Measurements from ENCODE around the gene ESX1.
A peak's percentile ranks its signal among the peaks of the same experiment; 100 is the strongest.
"Not testable (repeated sequence)": the region's sequence is repeated elsewhere in the genome, so short reads cannot be mapped to it uniquely, and the experiment has no call there.

Gene ESX1

DNA sequence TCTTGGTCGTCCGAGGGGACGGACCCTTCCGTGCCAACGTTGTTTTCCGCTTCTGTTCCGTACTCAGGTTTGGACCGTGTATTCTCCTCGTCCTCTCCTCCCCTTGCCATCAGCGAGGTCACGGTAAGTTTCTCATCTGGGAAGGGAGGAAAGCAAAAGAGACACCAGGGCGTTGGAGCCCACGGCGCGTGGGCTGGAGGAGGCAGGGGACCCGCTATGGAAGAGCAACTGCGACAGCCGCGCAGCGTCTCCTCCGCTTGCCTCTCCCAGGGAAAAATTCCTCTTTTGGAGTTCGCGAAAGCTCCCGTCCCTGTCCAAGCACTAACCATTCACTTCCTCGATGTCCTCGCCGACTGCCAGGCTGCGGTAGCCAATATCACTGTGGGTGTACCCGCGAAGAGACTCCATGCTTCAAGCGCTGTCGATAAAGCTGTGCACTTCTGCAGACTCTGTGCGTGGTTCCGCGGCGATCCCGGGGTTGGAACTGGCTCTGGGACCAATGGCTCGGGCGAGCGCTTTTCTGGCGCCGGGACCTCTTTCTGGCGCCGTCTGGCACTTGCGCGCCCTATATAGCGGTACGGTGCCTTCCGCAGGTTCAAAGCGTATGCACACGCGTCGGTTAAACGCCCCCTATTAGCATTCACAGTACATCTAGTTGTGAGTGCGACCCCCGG is at the start of gene ESX1:
TSS of gene ESX1 (minus strand) at position 492 of the 674 bp plus-strand sequence. CDS start at position 408, 84 bp downstream.
- DNase-seq: no peak

DNA sequence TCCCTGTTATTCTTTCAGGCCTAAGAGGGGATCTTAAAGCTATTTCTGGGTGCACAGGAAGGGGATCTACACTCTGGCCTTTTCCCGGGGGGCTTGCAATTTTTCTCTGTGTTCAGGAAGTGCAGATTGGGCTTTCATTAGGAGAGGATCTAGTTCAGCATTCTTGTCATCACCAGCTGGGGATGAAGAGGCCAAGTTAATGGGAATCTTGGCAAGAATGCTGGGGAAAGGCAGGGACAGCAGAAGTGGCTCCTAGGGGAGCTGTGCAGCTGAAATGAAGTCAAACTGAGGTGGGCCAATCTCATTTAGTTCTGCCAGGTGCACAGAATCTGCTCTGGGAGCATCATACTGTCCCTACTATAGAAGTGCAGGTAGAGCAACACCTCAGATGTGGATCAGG is 40.9 kb upstream of the ESX1 start:
- DNase-seq: no peak

DNA sequence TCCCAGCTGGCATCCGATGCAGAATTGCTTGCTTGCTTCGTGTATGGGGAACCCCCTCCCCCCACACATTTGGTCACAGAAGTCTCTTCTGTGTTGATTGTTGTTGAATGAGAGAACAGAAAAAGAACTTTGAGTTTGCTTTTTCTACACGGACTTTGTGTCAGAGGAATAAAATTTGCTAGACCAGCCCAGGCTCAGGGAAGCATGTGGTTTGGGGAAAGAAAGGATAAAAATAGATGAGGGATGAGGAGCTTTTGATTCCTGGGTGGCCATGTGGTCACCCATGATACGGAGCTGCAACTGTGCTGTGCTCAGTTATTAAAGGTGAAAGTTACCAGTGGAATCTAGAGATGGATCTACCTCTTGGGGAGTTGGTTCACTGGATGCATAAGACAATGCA is 34.2 kb upstream of the ESX1 start:
- no peak for DNase-seq

DNA sequence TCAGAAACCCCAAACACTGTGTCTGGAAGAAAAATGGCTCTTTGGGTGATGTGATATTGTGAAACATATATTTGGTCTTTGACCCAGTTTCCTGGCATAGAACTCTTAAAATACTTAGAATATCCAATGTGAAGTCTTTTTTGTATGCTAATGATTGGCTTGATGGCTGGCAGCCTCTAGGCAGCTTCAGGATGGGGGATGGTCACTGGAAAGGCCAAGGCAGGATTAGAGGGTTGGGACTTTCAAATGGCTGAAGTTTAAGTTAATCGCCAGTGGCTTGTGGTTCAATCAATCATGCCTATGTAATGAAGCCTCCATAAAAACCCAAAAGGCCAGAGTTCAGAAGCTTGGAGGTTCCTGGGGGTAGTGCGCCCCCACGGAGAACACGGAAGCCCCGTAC is 33.5 kb upstream of the ESX1 start:
- no peak for DNase-seq

DNA sequence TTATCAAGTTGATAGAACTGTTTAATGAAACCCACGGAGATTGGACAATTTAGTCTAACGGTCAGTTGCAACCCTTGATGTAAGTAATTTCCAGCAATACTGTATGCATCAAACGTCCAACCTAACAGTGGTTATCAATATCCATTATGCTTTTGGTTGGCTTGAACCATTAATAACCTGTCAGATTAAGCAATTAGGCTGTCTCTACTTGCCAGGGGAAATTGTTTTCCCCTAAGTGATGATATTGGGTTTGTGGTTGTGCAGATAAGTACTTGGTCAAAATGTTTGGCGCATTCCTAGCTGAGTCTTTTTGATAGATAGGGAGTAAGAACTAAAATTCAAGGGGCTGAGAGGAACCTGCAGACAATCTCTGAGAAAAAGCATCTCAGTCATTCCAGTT is 30.5 kb upstream of the ESX1 start:
- DNase-seq: no peak

DNA sequence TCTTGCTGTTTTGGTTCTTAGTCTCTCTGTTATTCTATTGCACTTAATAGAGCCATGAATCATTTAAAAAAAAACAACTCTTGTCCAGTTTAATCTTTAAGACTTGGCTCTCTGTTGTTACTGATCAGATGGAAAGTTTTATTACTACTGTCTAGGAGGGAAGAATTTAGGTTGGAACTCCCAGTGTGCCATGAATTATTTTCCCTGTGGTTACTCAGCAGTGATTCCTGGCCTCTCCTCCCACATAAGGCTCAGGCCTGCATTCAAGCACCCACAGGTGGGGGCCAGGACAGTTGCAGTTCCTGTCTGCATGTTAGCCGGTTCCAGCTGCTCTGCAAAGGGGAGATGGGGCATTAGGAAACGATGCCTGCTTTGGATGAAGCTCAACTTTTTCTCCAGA is 29.8 kb upstream of the ESX1 start:
- DNase-seq: no peak

DNA sequence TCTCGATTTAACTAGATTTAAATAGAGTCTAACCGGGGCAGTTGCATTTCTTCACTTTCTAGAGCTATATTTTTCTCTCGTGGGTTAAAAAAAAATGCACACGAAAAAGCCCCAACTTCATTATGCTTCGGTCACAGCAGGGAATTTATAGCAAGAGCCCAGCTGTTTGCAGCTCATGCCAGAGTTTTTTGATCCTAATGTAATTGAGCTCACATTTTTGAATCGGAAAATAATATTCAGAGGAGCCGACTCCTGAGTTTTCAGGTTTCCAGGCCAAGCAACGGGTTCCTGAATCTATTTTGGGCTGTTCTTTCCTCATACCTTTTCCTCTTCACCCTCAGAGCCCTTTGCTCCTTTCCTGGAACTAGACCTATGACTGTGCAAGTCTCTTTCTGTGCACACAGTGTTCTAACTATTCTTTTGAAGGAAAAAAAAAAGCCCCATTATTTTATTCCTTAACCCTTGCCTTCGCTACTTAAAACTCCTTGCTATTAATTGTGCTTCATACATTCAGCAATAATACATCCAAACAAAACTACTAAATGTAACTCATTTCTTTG is 27.5 kb upstream of the ESX1 start:
- no peak for DNase-seq

DNA sequence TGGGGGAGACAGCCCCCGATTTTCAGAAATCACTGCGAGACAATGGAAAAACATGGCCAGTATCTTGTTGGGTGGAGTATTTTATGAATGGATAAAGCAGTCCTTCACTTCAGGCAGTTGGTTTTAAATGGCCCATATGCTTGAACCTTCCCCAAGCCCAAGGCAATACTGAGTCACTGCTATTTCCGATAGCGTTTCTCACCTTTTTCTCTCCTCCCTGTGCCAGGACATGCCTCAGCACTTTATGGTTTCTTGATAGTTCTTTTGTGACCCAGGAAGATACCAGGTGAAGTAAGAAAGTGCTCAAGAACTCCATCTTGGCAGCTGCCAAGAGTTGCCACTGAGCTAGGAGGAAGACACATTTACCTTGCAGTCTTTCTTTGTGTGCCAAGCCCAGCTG is 26.8 kb upstream of the ESX1 start:
- no peak for DNase-seq

DNA sequence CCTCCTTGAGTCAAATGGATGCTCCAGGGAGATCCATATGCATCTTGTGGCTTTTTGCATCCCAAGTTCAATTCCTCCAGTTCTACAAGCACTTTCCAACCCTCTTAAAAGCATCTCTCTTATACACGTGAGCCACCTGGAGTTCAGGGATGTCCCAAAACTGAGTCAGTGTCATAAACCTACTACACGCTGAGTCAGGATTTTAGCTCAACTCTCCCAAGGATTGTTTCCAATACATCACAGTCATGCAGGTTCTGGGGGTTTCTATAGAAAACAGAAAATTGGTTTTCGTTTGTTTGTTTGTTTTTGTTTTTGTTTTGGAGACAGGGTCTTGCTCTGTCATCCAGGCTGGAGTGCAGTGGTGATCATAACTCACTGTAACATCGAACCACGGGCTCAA is 25.9 kb upstream of the ESX1 start:
- no peak for DNase-seq

DNA sequence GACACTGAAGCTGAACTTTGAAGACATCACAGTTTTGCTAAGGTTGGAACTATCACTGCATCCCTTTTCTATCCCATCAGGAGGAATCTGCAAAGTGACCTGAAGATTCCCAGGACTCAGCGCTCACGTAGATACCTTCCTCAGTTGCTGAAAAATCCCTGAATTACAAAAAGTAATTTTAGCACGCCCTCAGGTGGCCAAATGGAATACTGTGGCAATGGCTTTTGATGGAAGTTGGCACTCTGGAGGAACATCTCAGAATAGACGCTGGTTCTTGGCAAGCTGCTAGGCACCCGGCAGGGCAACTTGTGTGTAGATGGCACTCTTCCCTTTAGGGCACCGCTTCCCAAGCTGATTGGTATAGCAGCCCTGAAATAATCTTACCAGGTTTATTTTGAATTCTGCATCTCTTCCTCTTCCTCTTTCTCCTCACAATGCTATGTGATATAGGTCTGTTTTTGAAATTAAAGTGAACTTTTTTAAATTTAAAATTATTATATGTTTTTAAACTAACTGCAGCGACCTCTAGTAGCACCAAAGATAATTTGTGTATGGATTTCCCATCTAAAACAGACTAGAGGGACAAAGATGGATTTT is 16.3 kb upstream of the ESX1 start:
- DNase-seq: peak; percentile 14

DNA sequence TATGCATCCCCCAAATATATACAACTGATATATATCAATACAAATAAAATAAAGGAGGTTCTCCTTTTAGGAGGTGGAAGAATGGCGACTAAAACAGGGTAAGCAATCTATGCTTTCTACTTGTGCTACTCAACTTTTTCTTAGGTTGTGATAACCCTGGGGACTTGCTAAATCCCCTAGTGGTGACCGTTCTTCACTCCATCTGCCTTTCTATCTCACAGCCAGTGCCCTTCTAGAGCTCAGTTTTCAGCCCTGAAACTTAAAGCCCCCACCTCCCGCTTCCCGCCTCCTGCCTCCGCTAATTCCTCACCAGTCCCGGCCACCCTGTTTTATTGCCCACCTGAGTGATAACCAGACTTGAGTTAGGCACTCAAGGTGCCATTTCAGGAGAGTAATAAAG is 15.5 kb upstream of the ESX1 start:
- DNase-seq: no peak

DNA sequence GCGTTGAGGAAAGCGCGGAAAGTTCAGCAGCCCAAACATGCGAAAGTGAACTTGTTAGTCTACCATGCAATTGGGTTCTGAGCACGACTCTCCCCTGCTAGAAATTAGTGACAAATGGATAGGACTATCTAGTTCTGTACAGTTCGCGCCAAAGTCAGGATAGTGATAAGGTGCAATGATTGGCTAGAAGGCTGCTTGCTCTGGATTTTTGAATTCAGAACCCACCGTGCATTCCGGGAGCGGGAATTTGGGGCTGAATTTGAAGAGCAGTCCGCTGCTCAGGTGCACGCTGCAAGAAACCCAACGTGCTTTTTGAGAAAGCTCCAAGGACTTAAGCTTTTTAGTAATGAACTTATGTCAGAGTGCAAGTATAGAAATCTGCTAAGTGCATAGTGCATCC is 732 bp upstream of the ESX1 start:
- DNase-seq: no peak

DNA sequence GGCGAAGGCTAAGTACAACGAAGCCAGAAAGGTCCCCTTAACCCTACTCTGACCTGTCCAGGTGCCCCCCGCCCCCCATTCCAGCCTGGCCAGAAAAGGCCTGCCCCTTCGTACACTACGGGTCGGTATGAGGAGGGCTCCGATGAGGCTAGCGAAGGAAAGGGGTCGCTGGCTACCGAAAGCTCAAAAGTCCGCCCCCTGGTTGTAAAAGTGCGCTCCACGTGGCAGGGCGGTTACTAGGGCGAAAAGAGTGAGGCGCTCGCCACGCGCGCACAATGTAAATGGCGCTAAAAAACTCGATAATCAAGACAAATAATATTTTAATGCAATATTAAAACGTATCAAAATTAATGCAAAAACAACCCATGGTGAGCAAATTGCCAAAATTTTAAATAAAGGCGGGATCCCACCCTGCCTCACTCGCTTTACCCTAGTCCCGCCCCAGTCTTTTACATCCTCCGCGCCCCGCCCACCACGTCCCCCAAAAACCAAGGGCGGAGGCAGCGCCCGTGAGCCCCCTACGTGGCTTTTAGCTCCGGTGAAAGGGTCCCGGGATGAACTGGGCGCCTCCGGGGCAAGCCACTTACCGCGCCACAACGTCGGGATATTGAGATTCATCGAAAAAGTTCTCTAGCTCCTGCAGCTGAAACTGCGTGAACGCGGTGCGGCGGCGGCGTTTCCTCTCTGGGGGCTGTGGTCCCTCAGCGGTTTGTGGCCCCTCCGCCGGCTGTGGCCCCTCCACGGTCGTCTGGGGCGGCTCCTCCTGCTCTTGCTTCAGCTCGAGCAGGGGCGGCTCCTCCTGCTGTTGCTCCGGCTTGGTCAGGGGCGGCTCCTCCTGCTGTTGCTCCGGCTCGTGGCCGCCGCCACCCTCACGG is 929 bp downstream of the ESX1 start:
- DNase-seq: no peak

DNA sequence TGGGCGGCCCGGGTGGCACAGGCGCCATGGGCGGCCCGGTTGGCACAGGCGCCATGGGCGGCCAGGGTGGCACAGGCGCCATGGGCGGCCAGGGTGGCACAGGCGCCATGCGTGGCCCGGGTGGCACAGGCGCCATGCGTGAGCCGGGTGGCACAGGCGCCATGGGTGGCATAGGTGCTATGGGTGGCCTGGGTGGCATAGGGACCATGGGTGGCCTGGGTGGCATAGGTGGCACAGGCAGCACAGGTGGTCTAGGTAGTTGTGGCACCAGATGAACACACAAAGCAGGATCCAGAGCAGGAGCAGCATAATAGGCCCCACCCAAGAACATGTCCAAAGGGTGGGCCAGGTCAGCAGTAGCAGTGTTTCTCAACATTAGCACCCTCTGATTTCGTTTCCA is 4.3 kb downstream of the ESX1 start:
- DNase-seq: no peak

DNA sequence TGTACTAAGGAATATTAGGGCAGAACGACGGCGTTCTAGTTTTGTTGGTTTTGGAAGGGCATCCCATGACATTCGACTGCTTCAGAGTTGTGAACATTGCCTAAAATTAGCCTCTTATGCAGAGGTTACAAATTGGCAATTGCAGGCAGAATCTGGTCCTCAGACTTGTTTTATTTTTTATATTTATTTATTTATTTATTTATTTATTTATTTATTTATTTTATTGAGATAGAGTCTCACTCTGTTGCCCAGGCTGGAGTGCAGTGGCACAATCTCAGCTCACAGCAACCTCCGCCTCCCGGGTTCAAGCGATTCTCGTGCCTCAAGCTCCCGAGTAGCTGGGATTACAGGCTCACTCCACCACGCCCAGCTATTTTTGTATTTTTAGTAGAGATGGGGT is 24.7 kb downstream of the ESX1 start:
- not testable (repeated sequence) for DNase-seq

DNA sequence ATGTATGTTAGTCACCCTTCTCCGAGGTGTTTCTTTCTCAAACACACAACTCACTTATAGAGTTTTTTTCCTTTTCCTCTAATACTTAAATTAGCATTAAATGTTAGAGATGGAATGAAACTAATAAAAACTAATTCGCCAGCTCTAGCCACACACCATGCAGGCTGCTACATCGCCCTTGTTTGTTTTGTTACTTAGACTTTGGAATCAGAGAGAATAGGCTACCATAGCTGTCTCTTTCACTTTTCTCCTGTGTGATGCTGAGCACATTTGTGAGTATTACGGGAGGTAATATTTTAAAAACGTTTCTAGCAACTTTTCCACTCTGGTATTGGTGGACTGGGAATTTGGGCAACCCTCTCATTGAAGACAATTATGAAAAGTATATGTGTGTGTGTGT is 43.5 kb downstream of the ESX1 start:
- no peak for DNase-seq

DNA sequence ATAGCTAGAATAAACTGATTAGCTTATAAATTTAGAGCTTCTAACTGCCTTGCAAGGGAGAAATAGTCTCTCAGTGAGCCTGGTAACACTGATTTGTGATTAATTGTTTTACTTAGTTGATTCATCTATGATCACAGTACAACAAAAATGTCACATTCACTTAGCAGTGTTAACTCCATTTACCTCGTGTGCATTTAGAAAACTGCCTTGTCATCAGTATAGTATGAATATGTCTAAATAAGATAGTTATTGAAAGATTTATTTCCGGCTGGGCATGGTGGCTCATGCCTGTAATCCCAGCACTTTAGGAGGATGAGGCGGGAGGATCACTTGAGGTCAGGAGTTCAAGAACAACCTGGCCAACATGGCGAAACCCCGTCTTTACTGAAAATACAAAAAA is 49.2 kb downstream of the ESX1 start:
- no peak for DNase-seq
